Epithelial cell of proximal tubule (primary cell): ENCODE measurements around the gene STOML1. TPM values are rescaled to one million over a fixed set of nuclear protein-coding genes. Genes with fewer than 3 reads are reported as not detected.

Experiments
- DNase-seq: peaks from one replicate; pipeline ENCODE4 v3.0.0-alpha.2; 2011; ENCODE audit warnings: low read depth
- H3K4me3 ChIP-seq: 2 replicates; pipeline ENCODE4 v1.5.1; 2011; ENCODE audit warnings: low read depth, mild to moderate bottlenecking, low read length
- CTCF ChIP-seq: conservative IDR thresholded peaks from 2 replicates; pipeline ENCODE4 v1.5.1; 2012; ENCODE audit warnings: low read depth, mild to moderate bottlenecking, low read length
- total RNA-seq: library from RNA; depleted of rRNA; stranded (reverse); fragments of >200 nt; gene quantifications from 2 replicates; pipeline ENCODE4 v1.2.3, GENCODE V29; 2015

Gene STOML1
- total RNA-seq, 1 donor from 2014 or later = 13.5 TPM

- DNase-seq = no peak
- TF ChIP-seq CTCF = no peak
- no peak overlapping the region for H3K4me3 ChIP-seq
Observed at GRCh38 chr15:74013374-74013894, 21.3 kb upstream of the STOML1 start.

GRCh38 chr15:74011610-74012009 is 19.5 kb upstream of the STOML1 start:
- no peak for DNase-seq
- H3K4me3 ChIP-seq = no peak overlapping the region
- no peak for TF ChIP-seq CTCF

- peak; percentile 61 for DNase-seq
- H3K4me3 ChIP-seq = no peak overlapping the region
- no peak for TF ChIP-seq CTCF
Observed at GRCh38 chr15:74010929-74011540, 18.9 kb upstream of the STOML1 start.

GRCh38 chr15:74008901-74009300 is 16.8 kb upstream of the STOML1 start:
- no peak overlapping the region for H3K4me3 ChIP-seq
- DNase-seq = no peak
- TF ChIP-seq CTCF = no peak

GRCh38 chr15:74007820-74008371 is 15.8 kb upstream of the STOML1 start:
- H3K4me3 ChIP-seq = no peak overlapping the region
- no peak for DNase-seq
- no peak for TF ChIP-seq CTCF

GRCh38 chr15:74006774-74007639 is 14.9 kb upstream of the STOML1 start:
- no peak for TF ChIP-seq CTCF
- no peak overlapping the region for H3K4me3 ChIP-seq
- no peak for DNase-seq
